Measurements from ENCODE around the gene ENTPD5.
"Not testable (repeated sequence)": the region's sequence is repeated elsewhere in the genome, so short reads cannot be mapped to it uniquely, and the experiment has no call there.

ENTPD5 gene

DNA sequence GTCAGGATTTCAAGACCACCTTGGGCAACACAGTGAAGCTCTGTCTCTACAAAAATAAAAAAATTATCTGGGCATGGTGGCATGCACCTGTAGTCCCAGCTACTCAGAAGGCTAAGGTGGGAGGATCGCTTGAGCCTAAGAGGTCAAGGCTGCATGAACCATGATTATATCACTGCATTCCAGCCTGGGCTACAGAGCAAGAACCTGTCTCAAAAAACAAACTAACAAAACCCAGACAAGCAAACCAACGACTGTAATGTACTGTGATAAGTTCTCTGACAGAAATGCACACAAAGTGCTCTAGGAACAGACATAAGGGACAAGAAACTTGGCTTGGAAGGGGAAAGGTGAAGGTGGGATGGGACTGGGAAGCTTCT is 22.4 kb downstream of the ENTPD5 start:
- Histone ChIP-seq H3K9ac (ENCODE audit: insufficient read length) (no peak overlapping the region), H3K27ac (no peak overlapping the region), H3K36me3 (ENCODE audit: insufficient read depth, low read length) (no peaks in the 10 kb centered on the region), H3K9me3 (ENCODE audit: low read depth, low read length) (no peaks in the 10 kb centered on the region), H3K4me3 (no peak overlapping the region)
- no peak for TF ChIP-seq FOXP2 (optimal IDR thresholded peaks at IDR 0.05; ENCODE audit: control extremely low read depth, extremely low read length, insufficient read depth)
- no peak for TF ChIP-seq POLR2AphosphoS5 (IDR thresholded peaks at IDR 0.05; ENCODE audit: borderline replicate concordance, low read depth, low read length)
- no peak for TF ChIP-seq EZH2 (IDR thresholded peaks at IDR 0.05)
- DNase-seq (ENCODE audit: low read depth, low spot score) = no peak

DNA sequence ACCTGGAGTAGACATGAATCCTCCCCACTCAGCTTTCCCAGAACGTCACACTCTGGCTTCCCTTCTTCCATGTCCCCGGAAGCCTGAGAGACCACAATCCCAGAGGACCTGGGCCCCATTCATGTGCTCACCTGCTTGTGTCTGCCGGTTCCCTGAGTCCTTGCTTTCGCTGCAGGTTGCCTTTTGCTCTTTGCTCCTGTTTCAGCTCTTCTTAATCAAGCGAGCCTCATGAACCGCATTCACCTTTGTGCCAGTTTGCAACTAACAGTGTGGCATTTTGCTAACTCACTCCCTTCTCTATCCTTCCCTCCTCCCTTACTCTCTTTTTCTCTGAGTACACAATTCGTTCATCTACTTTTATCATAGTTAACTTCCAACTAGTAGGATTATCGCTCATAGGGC is 23.1 kb downstream of the ENTPD5 start:
- H3K9ac ChIP-seq (ENCODE audit: insufficient read length) = no peak overlapping the region
- no peak for DNase-seq (ENCODE audit: low read depth, low spot score)
- no peak overlapping the region for H3K4me3 ChIP-seq
- no peaks in the 10 kb centered on the region for H3K9me3 ChIP-seq (ENCODE audit: low read depth, low read length)
- no peak overlapping the region for H3K27ac ChIP-seq
- H3K36me3 ChIP-seq (ENCODE audit: insufficient read depth, low read length) = no peaks in the 10 kb centered on the region
- TF ChIP-seq POLR2AphosphoS5 (IDR thresholded peaks at IDR 0.05; ENCODE audit: borderline replicate concordance, low read depth, low read length) (no peak), FOXP2 (optimal IDR thresholded peaks at IDR 0.05; ENCODE audit: control extremely low read depth, extremely low read length, insufficient read depth) (no peak), EZH2 (IDR thresholded peaks at IDR 0.05) (no peak)

DNA sequence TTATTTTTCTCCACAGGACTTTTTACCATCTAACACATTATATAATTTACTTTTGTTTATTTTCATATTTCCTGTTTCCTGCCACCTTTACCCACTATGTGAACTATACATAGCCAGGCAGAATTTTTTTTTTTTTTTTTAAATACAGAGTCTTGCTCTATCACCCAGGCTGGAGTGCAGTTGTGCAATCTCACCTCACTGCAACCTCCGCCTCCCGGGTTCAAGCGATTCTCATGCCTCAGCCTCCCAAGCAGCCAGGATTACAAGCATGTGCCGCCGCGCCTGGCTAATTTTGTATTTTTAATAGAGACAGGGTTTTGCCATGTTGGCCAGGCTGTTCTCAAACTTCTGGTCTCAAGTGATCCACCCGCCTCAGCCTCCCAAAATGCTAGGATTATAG is 24.2 kb downstream of the ENTPD5 start:
- DNase-seq (ENCODE audit: low read depth, low spot score); H3K9ac ChIP-seq (ENCODE audit: insufficient read length); H3K9me3 ChIP-seq (ENCODE audit: low read depth, low read length); H3K27ac ChIP-seq; H3K36me3 ChIP-seq (ENCODE audit: insufficient read depth, low read length); H3K4me3 ChIP-seq: not testable (repeated sequence)

DNA sequence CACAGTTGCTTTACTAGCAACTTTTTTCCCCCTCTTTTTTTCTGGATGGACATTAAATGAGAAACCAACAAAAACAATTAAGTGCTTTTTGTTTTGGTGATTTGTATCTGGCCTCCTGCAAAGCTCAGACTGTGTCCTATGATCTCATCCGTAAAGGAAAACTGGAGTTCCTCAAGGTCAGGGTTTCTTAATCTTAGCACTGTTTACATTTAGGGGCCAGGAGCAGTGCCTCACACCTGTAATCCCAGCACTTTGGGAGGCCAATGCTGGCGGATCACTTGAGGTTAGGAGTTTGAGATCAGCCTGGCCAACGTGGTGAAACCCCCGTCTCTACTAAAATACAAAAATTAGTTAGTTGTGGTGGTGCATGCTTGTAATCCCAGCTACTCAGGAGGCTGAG is 28.0 kb downstream of the ENTPD5 start:
- Histone ChIP-seq H3K4me3 (no peak overlapping the region), H3K36me3 (ENCODE audit: insufficient read depth, low read length) (peaks cover 3% of the 10 kb centered on the region; the same call in 1 of the 2 replicates), H3K9me3 (ENCODE audit: low read depth, low read length) (no peaks in the 10 kb centered on the region), H3K9ac (ENCODE audit: insufficient read length) (no peak overlapping the region), H3K27ac (no peak overlapping the region)
- DNase-seq (ENCODE audit: low read depth, low spot score) = no peak
- TF ChIP-seq POLR2AphosphoS5 (IDR thresholded peaks at IDR 0.05; ENCODE audit: borderline replicate concordance, low read depth, low read length) = no peak
- TF ChIP-seq EZH2 (IDR thresholded peaks at IDR 0.05) = no peak
- no peak for TF ChIP-seq FOXP2 (optimal IDR thresholded peaks at IDR 0.05; ENCODE audit: control extremely low read depth, extremely low read length, insufficient read depth)

DNA sequence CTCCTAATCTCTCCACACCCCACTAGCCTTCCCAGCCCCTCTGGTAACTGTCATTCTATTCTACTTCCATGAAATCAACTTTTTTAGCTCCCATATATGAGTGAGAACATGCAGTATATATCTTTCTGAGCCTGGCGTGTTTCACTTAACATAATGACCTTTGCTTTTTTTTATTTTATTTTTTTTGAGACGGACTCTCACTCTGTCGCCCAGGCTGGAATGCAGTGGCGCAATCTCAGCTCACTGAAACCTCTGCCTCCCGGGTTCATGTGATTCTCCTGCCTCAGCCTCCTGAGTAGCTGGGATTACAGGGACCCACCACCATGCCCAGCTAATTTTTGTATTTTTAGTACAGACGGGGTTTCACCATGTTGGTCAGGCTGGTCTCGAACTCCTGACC is 30.4 kb downstream of the ENTPD5 start:
- not testable (repeated sequence) for DNase-seq (ENCODE audit: low read depth, low spot score); H3K27ac ChIP-seq; H3K9me3 ChIP-seq (ENCODE audit: low read depth, low read length); H3K4me3 ChIP-seq; H3K36me3 ChIP-seq (ENCODE audit: insufficient read depth, low read length); H3K9ac ChIP-seq (ENCODE audit: insufficient read length)

DNA sequence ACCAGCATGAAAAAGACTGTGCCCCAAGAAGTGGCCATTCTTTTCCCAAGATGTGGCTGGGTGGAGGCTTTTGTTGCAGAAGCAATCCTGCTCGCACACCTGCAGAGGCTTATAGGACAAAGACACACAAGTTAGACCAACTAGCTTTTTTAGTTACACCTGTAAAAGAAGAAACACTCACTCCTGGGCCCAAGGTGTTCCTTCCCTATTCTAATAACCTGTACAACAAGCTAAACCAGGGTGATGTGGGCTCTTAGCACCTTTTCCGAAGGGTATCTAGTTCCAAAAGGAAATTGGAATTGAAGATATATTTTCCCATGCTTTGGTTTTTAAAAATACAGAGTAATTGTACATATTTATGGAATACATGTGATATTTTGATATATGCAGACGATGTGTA is 31.0 kb downstream of the ENTPD5 start:
- Histone ChIP-seq H3K9ac (ENCODE audit: insufficient read length) (no peak overlapping the region), H3K9me3 (ENCODE audit: low read depth, low read length) (no peaks in the 10 kb centered on the region), H3K36me3 (ENCODE audit: insufficient read depth, low read length) (peaks cover 3% of the 10 kb centered on the region; the same call in 1 of the 2 replicates), H3K4me3 (no peak overlapping the region), H3K27ac (no peak overlapping the region)
- no peak for TF ChIP-seq POLR2AphosphoS5 (IDR thresholded peaks at IDR 0.05; ENCODE audit: borderline replicate concordance, low read depth, low read length)
- no peak for TF ChIP-seq EZH2 (IDR thresholded peaks at IDR 0.05)
- TF ChIP-seq FOXP2 (optimal IDR thresholded peaks at IDR 0.05; ENCODE audit: control extremely low read depth, extremely low read length, insufficient read depth) = no peak
- no peak for DNase-seq (ENCODE audit: low read depth, low spot score)

DNA sequence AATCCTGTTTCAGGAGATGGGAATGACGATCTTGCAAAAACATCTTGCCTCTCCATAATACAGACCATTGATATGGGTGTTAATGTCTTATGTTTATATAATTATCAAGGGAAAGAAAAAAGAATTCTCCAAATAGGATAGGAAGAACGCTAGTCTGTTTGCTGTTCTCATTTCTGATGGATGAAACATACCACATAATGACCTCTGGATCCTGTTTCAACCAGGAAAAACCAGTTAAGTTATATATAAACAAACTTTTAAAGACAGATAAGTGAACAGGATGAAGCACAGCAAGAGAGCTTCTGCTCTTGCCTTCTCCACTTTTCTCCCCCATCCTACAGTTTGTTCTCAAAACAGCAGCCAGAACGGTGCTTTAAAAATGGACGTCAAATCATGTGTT is 41.2 kb downstream of the ENTPD5 start:
- Histone ChIP-seq H3K4me3 (no peak overlapping the region), H3K9me3 (ENCODE audit: low read depth, low read length) (no peaks in the 10 kb centered on the region), H3K36me3 (ENCODE audit: insufficient read depth, low read length) (no peaks in the 10 kb centered on the region), H3K9ac (ENCODE audit: insufficient read length) (no peak overlapping the region), H3K27ac (no peak overlapping the region)
- no peak for DNase-seq (ENCODE audit: low read depth, low spot score)
- no peak for TF ChIP-seq POLR2AphosphoS5 (IDR thresholded peaks at IDR 0.05; ENCODE audit: borderline replicate concordance, low read depth, low read length)
- TF ChIP-seq FOXP2 (optimal IDR thresholded peaks at IDR 0.05; ENCODE audit: control extremely low read depth, extremely low read length, insufficient read depth) = no peak
- TF ChIP-seq EZH2 (IDR thresholded peaks at IDR 0.05) = no peak

DNA sequence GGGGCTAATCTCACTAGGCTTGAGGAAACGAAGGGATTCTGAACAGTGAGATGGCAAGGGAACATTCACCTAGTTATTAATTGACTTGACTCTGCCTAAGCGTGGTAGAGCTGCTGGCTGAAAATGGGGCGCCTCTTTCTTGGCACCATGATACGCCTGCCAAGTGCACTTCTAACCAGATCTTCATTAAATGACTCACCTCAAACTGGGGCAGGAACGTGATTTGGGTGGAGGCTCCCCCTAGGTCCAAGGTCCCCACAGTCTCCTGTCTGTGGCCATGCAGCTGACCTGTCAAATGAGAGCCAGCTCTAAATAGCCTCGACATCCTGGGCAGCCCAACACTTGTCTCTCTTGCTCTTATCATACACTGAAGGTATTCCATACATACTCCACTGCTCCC is 43.0 kb downstream of the ENTPD5 start:
- no peak overlapping the region for H3K27ac ChIP-seq
- H3K9ac ChIP-seq (ENCODE audit: insufficient read length) = no peak overlapping the region
- DNase-seq (ENCODE audit: low read depth, low spot score) = no peak
- H3K9me3 ChIP-seq (ENCODE audit: low read depth, low read length) = no peaks in the 10 kb centered on the region
- H3K4me3 ChIP-seq = no peak overlapping the region
- TF ChIP-seq EZH2 (IDR thresholded peaks at IDR 0.05) (no peak), POLR2AphosphoS5 (IDR thresholded peaks at IDR 0.05; ENCODE audit: borderline replicate concordance, low read depth, low read length) (no peak), FOXP2 (optimal IDR thresholded peaks at IDR 0.05; ENCODE audit: control extremely low read depth, extremely low read length, insufficient read depth) (no peak)
- H3K36me3 ChIP-seq (ENCODE audit: insufficient read depth, low read length) = no peaks in the 10 kb centered on the region

DNA sequence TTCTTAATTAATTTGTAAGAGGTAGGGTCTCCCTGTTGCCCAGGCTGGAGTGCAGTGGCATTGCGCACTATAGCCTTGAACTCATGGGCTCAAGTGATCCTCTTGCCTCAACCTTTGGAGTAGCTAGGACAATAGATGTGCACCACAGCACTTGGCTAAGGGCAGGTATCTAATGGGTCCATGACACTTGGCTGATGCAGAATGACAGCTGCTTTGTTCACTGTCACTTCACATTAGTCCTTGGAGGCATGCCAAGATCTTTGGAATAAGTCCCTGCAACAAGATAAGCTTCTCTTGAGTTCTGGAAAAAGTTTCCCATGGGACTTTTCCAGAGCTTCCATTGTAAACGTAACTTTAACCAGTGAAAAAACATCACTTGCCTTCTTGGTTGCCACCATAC is 45.6 kb downstream of the ENTPD5 start:
- TF ChIP-seq FOXP2 (optimal IDR thresholded peaks at IDR 0.05; ENCODE audit: control extremely low read depth, extremely low read length, insufficient read depth) = no peak
- no peak for TF ChIP-seq POLR2AphosphoS5 (IDR thresholded peaks at IDR 0.05; ENCODE audit: borderline replicate concordance, low read depth, low read length)
- TF ChIP-seq EZH2 (IDR thresholded peaks at IDR 0.05) = no peak
- no peak overlapping the region for H3K4me3 ChIP-seq
- no peak overlapping the region for H3K9ac ChIP-seq (ENCODE audit: insufficient read length)
- no peak overlapping the region for H3K27ac ChIP-seq
- no peak for DNase-seq (ENCODE audit: low read depth, low spot score)
- peaks cover 5% of the 10 kb centered on the region; the same call in 1 of the 2 replicates for H3K36me3 ChIP-seq (ENCODE audit: insufficient read depth, low read length)
- no peaks in the 10 kb centered on the region for H3K9me3 ChIP-seq (ENCODE audit: low read depth, low read length)
